GM23338 (cell line): Measurements from ENCODE around the gene SRPRA.

Experiments used
- EZH2phosphoT487 ChIP-seq: fragments of 200-600 bp; sonication (generic); IDR thresholded peaks from one replicate; pipeline ENCODE4 v1.8.1; 2018; ENCODE audit warnings: antibody characterized with exemption; ENCODE audit not compliant: unreplicated experiment
- POLR2AphosphoS5 ChIP-seq: IDR thresholded peaks from 2 replicates; pipeline ENCODE4 v1.6.1; 2016; ENCODE audit warnings: antibody characterized with exemption, low read depth
- TF ChIP-seq, protein P1 (sequence below), 2 experiments: fragments of 200-600 bp in 1 of 2; sonication (generic) in 1 of 2; conservative IDR thresholded peaks; 2 replicates each; pipeline versions ENCODE4 v1.5.1 to v1.6.1; 2016 to 2017; ENCODE audit warnings: antibody characterized with exemption in 2 of 2, low read depth in 2 of 2, mild to moderate bottlenecking in 2 of 2, moderate library complexity in 1 of 2

GRCh38 chr11:126313826-126314225, 45.1 kb upstream of the SRPRA start:
- TF ChIP-seq, protein P1, sequence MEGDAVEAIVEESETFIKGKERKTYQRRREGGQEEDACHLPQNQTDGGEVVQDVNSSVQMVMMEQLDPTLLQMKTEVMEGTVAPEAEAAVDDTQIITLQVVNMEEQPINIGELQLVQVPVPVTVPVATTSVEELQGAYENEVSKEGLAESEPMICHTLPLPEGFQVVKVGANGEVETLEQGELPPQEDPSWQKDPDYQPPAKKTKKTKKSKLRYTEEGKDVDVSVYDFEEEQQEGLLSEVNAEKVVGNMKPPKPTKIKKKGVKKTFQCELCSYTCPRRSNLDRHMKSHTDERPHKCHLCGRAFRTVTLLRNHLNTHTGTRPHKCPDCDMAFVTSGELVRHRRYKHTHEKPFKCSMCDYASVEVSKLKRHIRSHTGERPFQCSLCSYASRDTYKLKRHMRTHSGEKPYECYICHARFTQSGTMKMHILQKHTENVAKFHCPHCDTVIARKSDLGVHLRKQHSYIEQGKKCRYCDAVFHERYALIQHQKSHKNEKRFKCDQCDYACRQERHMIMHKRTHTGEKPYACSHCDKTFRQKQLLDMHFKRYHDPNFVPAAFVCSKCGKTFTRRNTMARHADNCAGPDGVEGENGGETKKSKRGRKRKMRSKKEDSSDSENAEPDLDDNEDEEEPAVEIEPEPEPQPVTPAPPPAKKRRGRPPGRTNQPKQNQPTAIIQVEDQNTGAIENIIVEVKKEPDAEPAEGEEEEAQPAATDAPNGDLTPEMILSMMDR (conservative IDR thresholded peaks at IDR 0.05; ENCODE audit: low read depth in 2 of 2) = no peak
- no peak for TF ChIP-seq POLR2AphosphoS5
- TF ChIP-seq EZH2phosphoT487 = no peak
